K562 (cell line): ENCODE data around the gene MBD6. TPM values are rescaled to one million over a fixed set of nuclear protein-coding genes. Genes with fewer than 3 reads are reported as not detected.

ENCODE experiments used
- ATAC-seq: fragments of 200-7000 bp; cut with Tn5 transposase; 3 replicates; pipeline ENCODE4 v1.9.1; 2020; ENCODE audit warnings: moderate library complexity
- BruUV-seq: library from RNA; stranded (reverse); fragments of 400-500 nt; replicated peaks from 2 replicates; lab custom pipeline; 2021; lab: Mats Ljungman, UMichigan
- CTCF ChIA-PET: fragments of 300-600 bp; formaldehyde crosslinking; extraction: SDS; loops from one replicate; lab custom pipeline; 2021; ENCODE audit warnings: low intra/inter-chr PET ratio; lab: Yijun Ruan, JAX
- POLR2A ChIA-PET: fragments of 300-600, 350-650 bp; sonication (Branson Sonifier 250); formaldehyde crosslinking; extraction: SDS; loops from one replicate; lab custom pipeline; 2021; ENCODE audit warnings: antibody characterized with exemption, inconsistent platforms; lab: Yijun Ruan, JAX
- DNase-seq, 4 experiments: peaks; one replicate each; pipeline versions ENCODE4 v3.0.0 to v3.0.0-alpha.2; 2011 to 2018; ENCODE audit warnings: low spot score in 3 of 4, mixed read lengths in 3 of 4; ENCODE audit errors: extremely low read depth in 1 of 4
- FAIRE-seq: peaks from 2 replicates; lab custom pipeline; 2011; peaks lifted over from hg19 to GRCh38; lab: Jason Lieb, UNC
- H2AFZ ChIP-seq: 2 replicates; pipeline ENCODE4 v1.6.0; 2011; ENCODE audit warnings: low read depth, low read length, control low read depth, inconsistent platforms
- H3K27ac ChIP-seq: fragments of 200-600 bp; 3 replicates; pipeline ENCODE4 v1.8.0; 2011; ENCODE audit warnings: low read depth, mild to moderate bottlenecking, control low read depth, inconsistent platforms, low read length, moderate library complexity, mixed read lengths; ENCODE audit errors: extremely low read depth
- H3K27me3 ChIP-seq, 2 experiments: fragments of 300-600 bp in 1 of 2; 2 replicates in 1 of 2; 3 replicates in 1 of 2; pipeline versions ENCODE4 v1.6.0 to v1.8.0; 2011; ENCODE audit warnings: inconsistent platforms in 2 of 2, low read length in 2 of 2, mild to moderate bottlenecking in 1 of 2, mixed read lengths in 1 of 2, moderate library complexity in 1 of 2; ENCODE audit not compliant: control insufficient read depth in 2 of 2, insufficient read depth in 2 of 2
- H3K36me3 ChIP-seq: fragments of 300-600 bp; 3 replicates; pipeline ENCODE4 v1.8.0; 2011; ENCODE audit warnings: mild to moderate bottlenecking, low read length, inconsistent platforms; ENCODE audit not compliant: control insufficient read depth, insufficient read depth
- H3K4me1 ChIP-seq, 2 experiments: fragments of 200-600 bp in 1 of 2; replicated peaks in 1 of 2; 2 replicates in 1 of 2; 3 replicates in 1 of 2; pipeline versions ENCODE4 v1.5.1 to v1.8.0; 2011; ENCODE audit warnings: inconsistent platforms in 2 of 2, low read length in 2 of 2, mild to moderate bottlenecking in 1 of 2, mixed read lengths in 1 of 2, moderate library complexity in 1 of 2; ENCODE audit not compliant: control insufficient read depth in 2 of 2, insufficient read depth in 2 of 2
- H3K4me2 ChIP-seq: 2 replicates; pipeline ENCODE4 v1.6.1; 2011; ENCODE audit warnings: low read length, control low read depth, inconsistent platforms, mixed read lengths; ENCODE audit not compliant: insufficient read depth
- H3K4me3 ChIP-seq: fragments of 200-600 bp; sonication (generic), shearing (Covaris generic); 2 replicates; pipeline ENCODE4 v1.5.1; 2016; ENCODE audit warnings: control low read depth, inconsistent platforms
- H3K79me2 ChIP-seq: fragments of 200-600 bp; 3 replicates; pipeline ENCODE4 v1.8.0; 2011; ENCODE audit warnings: low read length, inconsistent platforms; ENCODE audit not compliant: control insufficient read depth, insufficient read depth
- H3K9ac ChIP-seq, 2 experiments: 2 replicates each; pipeline versions ENCODE4 v1.6.0 to v1.6.1; 2011; ENCODE audit warnings: low read depth in 2 of 2, low read length in 2 of 2, control low read depth in 1 of 2, inconsistent platforms in 1 of 2, mild to moderate bottlenecking in 1 of 2, mixed read lengths in 1 of 2; ENCODE audit not compliant: insufficient read depth in 1 of 2
- H3K9me1 ChIP-seq: one replicate; pipeline ENCODE4 v1.6.0; 2011; ENCODE audit warnings: inconsistent platforms, mild to moderate bottlenecking, low read length, moderate library complexity; ENCODE audit not compliant: control insufficient read depth, insufficient read depth
- H3K9me3 ChIP-seq: replicated peaks from 2 replicates; pipeline ENCODE4 v1.5.1; 2011; ENCODE audit warnings: low read depth, low read length, inconsistent platforms; ENCODE audit not compliant: control insufficient read depth, insufficient read depth
- H4K20me1 ChIP-seq: replicated peaks from 2 replicates; pipeline ENCODE4 v1.6.1; 2011; ENCODE audit warnings: low read length, inconsistent platforms, mixed read lengths; ENCODE audit not compliant: control insufficient read depth, insufficient read depth
- KAT7 ChIP-seq: sonication (generic); formaldehyde crosslinking; IDR thresholded peaks from 2 replicates; pipeline ENCODE4 v1.8.0; 2022; ENCODE audit warnings: missing genetic modification reagents, mild to moderate bottlenecking, borderline replicate concordance
- NFXL1 ChIP-seq: fragments of 450-650 bp; formaldehyde crosslinking; IDR thresholded peaks from 2 replicates; pipeline ENCODE4 v1.4.0; 2021; ENCODE audit warnings: mild to moderate bottlenecking
- TEAD1 ChIP-seq, 2 experiments: fragments of 450-650 bp in 1 of 2; sonication (generic) in 1 of 2; formaldehyde crosslinking; IDR thresholded peaks; 2 replicates each; pipeline versions ENCODE4 v1.4.0 to v1.8.0; 2020 to 2022; ENCODE audit warnings: mild to moderate bottlenecking in 2 of 2, missing genetic modification reagents in 1 of 2
- TOE1 ChIP-seq, 2 experiments: fragments of 450-650 bp in 1 of 2; sonication (generic) in 1 of 2; formaldehyde crosslinking in 1 of 2; IDR thresholded peaks; 2 replicates each; pipeline versions ENCODE4 v1.7.1 to v1.8.0; 2016 to 2022; ENCODE audit warnings: borderline replicate concordance in 2 of 2, mild to moderate bottlenecking in 2 of 2, antibody characterized with exemption in 1 of 2, inconsistent platforms in 1 of 2, low read depth in 1 of 2, missing genetic modification reagents in 1 of 2, moderate library complexity in 1 of 2
- WGBS: fragments of 100-300 bp; shearing (Covaris generic); methylation state at CpG from one replicate; pipeline ENCODE4 v1.1.6; 2016; ENCODE audit warnings: low coverage, mixed read lengths; ENCODE audit not compliant: insufficient coverage; ENCODE audit errors: missing lambda C conversion rate; 5-methylcytosine and 5-hydroxymethylcytosine counted together
- in situ Hi-C: fragments of 300-500 bp; cut with MboI; formaldehyde crosslinking; loops from 4 replicates; pipeline ENCODE4 v1.15.0; 2018; ENCODE audit warnings: inconsistent platforms, mixed read lengths
- intact Hi-C: fragments of 100-400 bp; cut with micrococcal nuclease; formaldehyde crosslinking; loops from 2 replicates; pipeline ENCODE4 v1.14.2; 2022
- polyA plus RNA-seq, 8 experiments: library from polyadenylated mRNA; depleted of rRNA in 4 of 8; stranded (reverse) in 5 of 8; unstranded in 3 of 8; fragments of >200 nt; fragmentation: Nextera tagmentation in 2 of 8; fragmentation: Illumina TruSeq in 1 of 8; extraction: Ambion mirVana in 2 of 8; extraction: Trizol in 1 of 8; gene quantifications; 2 replicates each; pipeline versions ENCODE4 v1.2.1 to v1.2.3, GENCODE V29; 2011 to 2014; ENCODE audit warnings: inconsistent platforms in 1 of 8, missing spikeins in 1 of 8
- total RNA-seq, 7 experiments: library from RNA; depleted of rRNA in 6 of 7; stranded (reverse); fragments of >200 nt in 6 of 7; fragmentation: Illumina TruSeq in 2 of 7; extraction: Trizol in 2 of 7; gene quantifications; 2 replicates each; pipeline versions ENCODE4 v1.2.1 to v1.2.3, GENCODE V29; 2011 to 2021; ENCODE audit warnings: low replicate concordance in 1 of 7

The MBD6 gene
- total and polyA plus RNA-seq, 9 of the 15 experiments (the other 6 are each of a cell fraction or from before 2014, with no cell fraction given) = 2.0 to 54.8 (median 3.8) TPM

DNA sequence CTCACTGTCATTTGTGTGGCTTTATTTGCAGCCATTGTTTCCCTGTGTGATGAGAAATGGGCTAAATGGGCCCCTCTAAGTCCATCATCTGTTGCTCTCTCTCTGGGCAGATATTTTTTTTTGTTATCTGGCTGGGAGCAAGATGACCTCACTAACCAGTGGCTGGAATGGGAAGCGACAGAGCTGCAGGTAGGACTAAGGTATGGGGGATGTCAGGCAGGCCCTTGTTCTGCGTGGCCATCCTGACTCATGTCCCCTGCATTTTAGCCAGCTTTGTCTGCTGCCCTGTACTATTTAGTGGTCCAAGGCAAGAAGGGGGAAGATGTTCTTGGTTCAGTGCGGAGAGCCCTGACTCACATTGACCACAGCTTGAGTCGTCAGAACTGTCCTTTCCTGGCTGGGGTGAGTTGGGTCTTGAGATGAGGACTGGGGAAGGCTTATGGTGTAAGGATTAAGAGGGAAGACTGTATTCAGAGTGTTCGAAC, 33.4 kb upstream of the MBD6 start:
- 0 out of 2 replicates have a peak, but pooled peaks cover 3% of the 10 kb centered on the region for H4K20me1 ChIP-seq
- DNase-seq = no peak
- CTCF ChIA-PET = no interaction called here
- H3K27ac ChIP-seq = peak overlapping the region; percentile 92; the same call in 2 of the 3 replicates
- H3K9me1 ChIP-seq = peaks cover 3% of the 10 kb centered on the region
- H3K9me3 ChIP-seq = no peaks in the 10 kb centered on the region
- no peak overlapping the region for H2AFZ ChIP-seq
- BruUV-seq = TSS peak; percentile 52
- TF ChIP-seq NFXL1 (CRISPR knock-in tag) = no peak
- 0 out of 4 replicates have a peak, but pooled peaks of 1 of the 2 experiments have one; percentile 25 for TF ChIP-seq TEAD1 (CRISPR knock-in tag; IDR thresholded peaks at IDR 0.05)
- peak; percentile 47; the same call in 1 of the 2 replicates for TF ChIP-seq KAT7 (CRISPR knock-in tag)
- TF ChIP-seq TOE1 (IDR thresholded peaks at IDR 0.05; ENCODE audit: borderline replicate concordance) = no peak
- 0 out of 2 replicates have a peak, but pooled peaks have one; percentile 62 for TF ChIP-seq TOE1 (CRISPR knock-in tag; IDR thresholded peaks at IDR 0.05; ENCODE audit: borderline replicate concordance, low read depth)
- peak overlapping the region; percentile 83 for H3K4me3 ChIP-seq
- 54% methylated on average over 5 of the region's 5 CpGs for WGBS
- H3K36me3 ChIP-seq = peaks cover 48% of the 10 kb centered on the region
- intact Hi-C loops (loop anchor here (5.0 kb wide), 1 partner anchor 33 kb away; the partner anchor contains the start of genes DDIT3 and MBD6), in situ Hi-C loops (no loop called here)
- H3K4me2 ChIP-seq = peak overlapping the region; percentile 98
- no peaks in the 10 kb centered on the region for H3K27me3 ChIP-seq
- peaks cover 7 to 15% of the 10 kb centered on the region in 2 experiments for H3K4me1 ChIP-seq
- peak overlapping the region; percentile 99; a peak in 3 of 4 replicates for H3K9ac ChIP-seq
- ATAC-seq = 0 out of 3 replicates have a peak, but pooled peaks have one; percentile 1
- POLR2A ChIA-PET = interaction anchor here (0.6 to 2.1 kb wide), 7 partner anchors 8 to 260 kb away, joined by 3 to 12 read pairs (median 3); no protein-coding TSS in a partner anchor
- H3K79me2 ChIP-seq = peaks cover 35% of the 10 kb centered on the region
- FAIRE-seq = no peak
